Calu3 (cell line): ENCODE data around the gene MRPL40. TPM values are rescaled to one million over a fixed set of nuclear protein-coding genes. Genes with fewer than 3 reads are reported as not detected.

Source experiments
- BruUV-seq: library from RNA; stranded (reverse); fragments of 400-500 nt; replicated peaks from 2 replicates; lab custom pipeline; 2021; lab: Mats Ljungman, UMichigan
- CTCF ChIA-PET: fragments of 300-600 bp; sonication (Branson Sonifier 250); formaldehyde crosslinking; loops from one replicate; lab custom pipeline; 2022; ENCODE audit warnings: antibody characterized with exemption; lab: Charles Lee
- DNase-seq: peaks from one replicate; pipeline ENCODE4 v3.0.0; 2022
- H3K27ac Mint-ChIP-seq: one replicate; pipeline ENCODE4 v1.8.0; 2022; ENCODE audit warnings: mixed read lengths; ENCODE audit not compliant: unreplicated experiment
- H3K27me3 Mint-ChIP-seq: one replicate; pipeline ENCODE4 v1.8.0; 2022; ENCODE audit warnings: mixed read lengths; ENCODE audit not compliant: unreplicated experiment
- H3K36me3 Mint-ChIP-seq: one replicate; pipeline ENCODE4 v1.8.0; 2022; ENCODE audit warnings: mild to moderate bottlenecking, moderate library complexity, mixed read lengths; ENCODE audit not compliant: insufficient read depth, unreplicated experiment
- H3K4me1 Mint-ChIP-seq: one replicate; pipeline ENCODE4 v1.8.0; 2022; ENCODE audit warnings: mild to moderate bottlenecking, low read depth, mixed read lengths; ENCODE audit not compliant: unreplicated experiment
- H3K4me3 Mint-ChIP-seq: one replicate; pipeline ENCODE4 v1.8.0; 2022; ENCODE audit warnings: mild to moderate bottlenecking, low read depth, moderate library complexity, mixed read lengths; ENCODE audit not compliant: unreplicated experiment
- H3K9me3 Mint-ChIP-seq: one replicate; pipeline ENCODE4 v1.8.0; 2022; ENCODE audit warnings: low read depth, mixed read lengths; ENCODE audit not compliant: unreplicated experiment
- intact Hi-C: fragments of 100-400 bp; cut with micrococcal nuclease; formaldehyde crosslinking; loops from one replicate; pipeline ENCODE4 v1.10.0; 2022; ENCODE audit not compliant: unreplicated experiment
- total RNA-seq: library from RNA; stranded (reverse); gene quantifications from 2 replicates; pipeline ENCODE4 v1.2.3, GENCODE V29; 2022
- TF ChIP-seq, protein P1 (sequence below): fragments of 200-600 bp; IDR thresholded peaks from one replicate; pipeline ENCODE4 v1.8.0; 2022; ENCODE audit warnings: antibody characterized with exemption; ENCODE audit not compliant: unreplicated experiment

Gene MRPL40
- total RNA-seq, 1 experiment from 2014 or later = 38.6 TPM

DNA sequence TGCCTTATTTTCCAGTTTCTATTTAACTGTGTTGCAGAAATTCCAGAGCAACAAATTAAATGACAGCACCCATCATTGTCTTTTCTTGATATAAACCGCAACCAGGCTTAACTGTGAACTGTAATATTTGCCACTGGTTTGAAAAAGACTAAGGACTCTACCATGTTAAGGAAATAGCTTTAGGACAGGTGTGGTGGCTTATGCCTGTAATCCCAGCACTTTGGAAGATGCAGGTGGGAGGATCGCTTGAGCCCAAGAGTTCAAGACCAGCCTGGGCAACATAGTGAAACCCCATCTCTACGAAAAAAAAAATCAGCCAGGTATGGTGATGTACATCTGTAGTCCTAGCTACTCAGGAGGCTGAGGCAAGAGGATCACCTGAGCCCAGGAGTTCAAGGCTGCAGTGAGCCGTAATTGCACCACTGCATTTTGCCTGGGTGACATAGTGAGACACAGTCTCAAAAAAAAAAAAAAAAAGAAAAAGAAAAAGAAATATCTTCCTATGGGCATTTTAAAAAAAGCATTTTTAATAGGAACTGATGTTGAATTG lies 29.6 kb upstream of the MRPL40 start:
- BruUV-seq = no TSS peak
- Mint-ChIP-seq H3K4me1 (no peaks in the 10 kb centered on the region), H3K27me3 (no peaks in the 10 kb centered on the region), H3K9me3 (no peaks in the 10 kb centered on the region), H3K27ac (no peak overlapping the region), H3K4me3 (no peak overlapping the region), H3K36me3 (peaks cover 13% of the 10 kb centered on the region)
- TF ChIP-seq, protein P1, sequence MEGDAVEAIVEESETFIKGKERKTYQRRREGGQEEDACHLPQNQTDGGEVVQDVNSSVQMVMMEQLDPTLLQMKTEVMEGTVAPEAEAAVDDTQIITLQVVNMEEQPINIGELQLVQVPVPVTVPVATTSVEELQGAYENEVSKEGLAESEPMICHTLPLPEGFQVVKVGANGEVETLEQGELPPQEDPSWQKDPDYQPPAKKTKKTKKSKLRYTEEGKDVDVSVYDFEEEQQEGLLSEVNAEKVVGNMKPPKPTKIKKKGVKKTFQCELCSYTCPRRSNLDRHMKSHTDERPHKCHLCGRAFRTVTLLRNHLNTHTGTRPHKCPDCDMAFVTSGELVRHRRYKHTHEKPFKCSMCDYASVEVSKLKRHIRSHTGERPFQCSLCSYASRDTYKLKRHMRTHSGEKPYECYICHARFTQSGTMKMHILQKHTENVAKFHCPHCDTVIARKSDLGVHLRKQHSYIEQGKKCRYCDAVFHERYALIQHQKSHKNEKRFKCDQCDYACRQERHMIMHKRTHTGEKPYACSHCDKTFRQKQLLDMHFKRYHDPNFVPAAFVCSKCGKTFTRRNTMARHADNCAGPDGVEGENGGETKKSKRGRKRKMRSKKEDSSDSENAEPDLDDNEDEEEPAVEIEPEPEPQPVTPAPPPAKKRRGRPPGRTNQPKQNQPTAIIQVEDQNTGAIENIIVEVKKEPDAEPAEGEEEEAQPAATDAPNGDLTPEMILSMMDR = no peak
- DNase-seq = no peak
- CTCF ChIA-PET = interaction anchor here (0.6 kb wide), 1 partner anchor 254 kb away, joined by 3 read pairs; no protein-coding TSS in a partner anchor
- intact Hi-C loops = no loop called here

DNA sequence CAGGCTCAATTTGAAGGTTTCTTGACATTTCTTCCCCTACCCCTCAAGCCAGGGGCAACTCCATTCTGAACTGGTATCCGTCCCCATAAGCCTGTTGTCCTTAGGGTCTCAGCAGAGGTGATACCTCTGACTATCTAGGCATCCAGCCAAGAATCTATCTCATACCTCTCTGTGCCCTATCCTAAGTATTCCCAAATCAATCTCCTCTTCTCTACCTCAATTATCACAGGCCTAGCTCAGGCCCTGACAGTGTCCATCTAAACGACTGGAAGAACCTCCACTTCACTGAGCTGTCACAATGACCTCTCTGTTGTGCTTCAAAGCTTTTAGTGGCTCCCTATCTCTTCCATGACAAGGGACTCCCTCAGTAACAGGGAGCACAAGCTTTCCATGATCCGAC lies 27.7 kb upstream of the MRPL40 start:
- BruUV-seq = no TSS peak
- no peak overlapping the region for H3K27ac Mint-ChIP-seq
- H3K4me3 Mint-ChIP-seq = no peak overlapping the region
- CTCF ChIA-PET = no interaction called here
- no peaks in the 10 kb centered on the region for H3K9me3 Mint-ChIP-seq
- no peaks in the 10 kb centered on the region for H3K4me1 Mint-ChIP-seq
- intact Hi-C loops = no loop called here
- H3K27me3 Mint-ChIP-seq = no peaks in the 10 kb centered on the region
- TF ChIP-seq, protein P1 = no peak
- DNase-seq = no peak
- peaks cover 17% of the 10 kb centered on the region for H3K36me3 Mint-ChIP-seq

DNA sequence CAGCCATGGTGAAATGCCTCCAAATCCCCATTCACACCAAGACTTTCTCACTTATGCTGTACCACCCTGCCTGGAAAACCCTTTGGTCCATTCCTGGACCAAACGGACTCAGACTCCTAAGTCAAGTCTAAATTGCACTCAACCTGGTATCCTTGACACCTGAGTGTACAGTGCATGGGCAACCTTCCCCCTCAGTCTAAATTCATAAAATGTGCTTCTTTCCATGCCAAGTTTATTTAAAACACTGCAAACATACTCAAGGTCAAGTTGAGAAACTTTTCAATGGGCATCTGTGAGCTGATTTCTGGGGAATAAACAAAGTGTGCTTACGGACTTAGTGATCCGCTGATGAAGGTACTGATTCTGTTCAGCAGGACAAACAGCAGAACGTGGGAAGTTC lies 27.2 kb upstream of the MRPL40 start:
- no peaks in the 10 kb centered on the region for H3K4me1 Mint-ChIP-seq
- intact Hi-C loops = no loop called here
- no peaks in the 10 kb centered on the region for H3K27me3 Mint-ChIP-seq
- H3K9me3 Mint-ChIP-seq = no peaks in the 10 kb centered on the region
- TF ChIP-seq, protein P1 = no peak
- no peak for DNase-seq
- no peak overlapping the region for H3K27ac Mint-ChIP-seq
- no peak overlapping the region for H3K4me3 Mint-ChIP-seq
- CTCF ChIA-PET = no interaction called here
- H3K36me3 Mint-ChIP-seq = peaks cover 20% of the 10 kb centered on the region
- BruUV-seq = no TSS peak

DNA sequence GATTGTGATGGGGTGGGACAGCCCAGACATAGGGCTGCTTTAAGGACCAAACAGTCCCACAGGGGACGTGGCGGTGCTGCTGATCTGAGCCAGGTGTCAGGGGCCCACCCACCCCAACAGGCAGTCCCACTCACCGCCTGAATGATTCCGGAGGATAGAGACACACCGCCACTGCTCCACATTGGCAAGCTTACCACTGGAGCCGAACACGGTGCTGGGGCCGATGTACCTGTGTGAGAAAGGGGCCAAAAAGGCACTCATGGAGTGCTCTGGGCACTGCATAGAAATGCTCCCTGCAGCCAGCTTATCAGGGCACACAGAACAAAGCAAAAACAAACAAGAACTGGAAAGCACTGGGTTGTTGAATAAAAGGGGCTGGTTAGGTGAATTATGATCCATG lies 26.7 kb upstream of the MRPL40 start:
- Mint-ChIP-seq H3K27ac (no peak overlapping the region), H3K27me3 (no peaks in the 10 kb centered on the region), H3K9me3 (no peaks in the 10 kb centered on the region), H3K4me1 (no peaks in the 10 kb centered on the region), H3K36me3 (peaks cover 20% of the 10 kb centered on the region), H3K4me3 (no peak overlapping the region)
- intact Hi-C loops = no loop called here
- BruUV-seq = no TSS peak
- TF ChIP-seq, protein P1 = no peak
- CTCF ChIA-PET = no interaction called here
- DNase-seq = no peak
